GM18508 (cell line): ENCODE data around the gene PTGFRN.
A peak's percentile ranks its signal among the peaks of the same experiment; 100 is the strongest.

Experiments
- ATAC-seq: cut with Tn5 transposase; IDR thresholded peaks from one replicate; pipeline ENCODE4 v1.9.1; 2021; ENCODE audit warnings: moderate number of reproducible peaks; ENCODE audit not compliant: insufficient read depth, unreplicated experiment

PTGFRN gene

GRCh38 chr1:116991171-116991845 is 81.6 kb downstream of the PTGFRN start:
- no peak for ATAC-seq

GRCh38 chr1:116991918-116992317 is 82.2 kb downstream of the PTGFRN start:
- no peak for ATAC-seq

- no peak for ATAC-seq
These were observed 83.6 kb downstream of the PTGFRN start for GRCh38 chr1:116993286-116993685.

- ATAC-seq = no peak
These were observed 84.7 kb downstream of the PTGFRN start for GRCh38 chr1:116994411-116994810.

- no peak for ATAC-seq
These were observed 87.3 kb downstream of the PTGFRN start for GRCh38 chr1:116997066-116997465.

- ATAC-seq = no peak
These were observed 87.9 kb downstream of the PTGFRN start for GRCh38 chr1:116997636-116998035.

- ATAC-seq = no peak
These were observed 89.9 kb downstream of the PTGFRN start for GRCh38 chr1:116999596-116999995.

GRCh38 chr1:117000142-117000541 is 90.4 kb downstream of the PTGFRN start:
- ATAC-seq = no peak

GRCh38 chr1:117001254-117001927 is 91.7 kb downstream of the PTGFRN start, which contains the start of gene CD101:
TSS of gene CD101 (plus strand) at chr1:117001760. CDS start at chr1:117001818, 58 bp downstream.
- ATAC-seq = peak; percentile 95

- no peak for ATAC-seq
These were observed 93.6 kb downstream of the PTGFRN start for GRCh38 chr1:117003223-117003875.

GRCh38 chr1:117007719-117008013 is 98.0 kb downstream of the PTGFRN start:
- no peak for ATAC-seq

- ATAC-seq = no peak
These were observed 98.9 kb downstream of the PTGFRN start for GRCh38 chr1:117008656-117009055.

- no peak for ATAC-seq
These were observed 99.4 kb downstream of the PTGFRN start for GRCh38 chr1:117009132-117009531.

- ATAC-seq = no peak
These were observed 100.7 kb downstream of the PTGFRN start for GRCh38 chr1:117010310-117010969.

GRCh38 chr1:117011334-117011733 is 101.6 kb downstream of the PTGFRN start:
- ATAC-seq = no peak

- no peak for ATAC-seq
These were observed 103.7 kb downstream of the PTGFRN start for GRCh38 chr1:117013309-117013858.

- ATAC-seq = no peak
These were observed 104.5 kb downstream of the PTGFRN start for GRCh38 chr1:117014209-117014608.

- no peak for ATAC-seq
These were observed 106.0 kb downstream of the PTGFRN start for GRCh38 chr1:117015724-117016123.

GRCh38 chr1:117017062-117017461 is 107.3 kb downstream of the PTGFRN start:
- no peak for ATAC-seq

- no peak for ATAC-seq
These were observed 107.9 kb downstream of the PTGFRN start for GRCh38 chr1:117017648-117018047.
